ENCODE results near the gene ADIRF. TPM values are rescaled to one million over a fixed set of nuclear protein-coding genes. Genes with fewer than 3 reads are reported as not detected.
A peak's percentile ranks its signal among the peaks of the same experiment; 100 is the strongest.
"Not testable (repeated sequence)": the region's sequence is repeated elsewhere in the genome, so short reads cannot be mapped to it uniquely, and the experiment has no call there.

The ADIRF gene
- total RNA-seq, 1 donor from 2014 or later = 41.1 TPM

DNA sequence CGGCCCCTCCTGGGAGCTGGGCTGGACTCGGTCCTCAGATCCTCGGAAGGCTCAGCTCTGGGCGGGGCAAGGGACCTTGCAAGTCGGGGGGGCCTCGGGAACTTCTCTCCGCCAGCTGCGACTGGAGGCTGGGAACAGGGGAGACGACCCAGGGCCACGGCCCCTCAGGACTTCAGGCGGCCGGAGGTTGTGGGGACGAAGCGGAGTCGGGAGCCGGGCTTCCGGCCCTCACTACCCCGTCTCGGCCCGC is 2.6 kb downstream of the ADIRF start:
- no peaks in the 10 kb centered on the region for H3K27me3 ChIP-seq (ENCODE audit: low read depth)
- peak overlapping the region; percentile 97 for H3K27ac ChIP-seq (replicated peaks)
- H3K9me3 ChIP-seq (replicated peaks) = no peaks in the 10 kb centered on the region
- peaks cover 62% of the 10 kb centered on the region for H3K4me1 ChIP-seq
- H3K36me3 ChIP-seq = no peaks in the 10 kb centered on the region
- intact Hi-C loops (cut with micrococcal nuclease) = no loop called here
- DNase-seq = no peak
- TF ChIP-seq, protein P1, sequence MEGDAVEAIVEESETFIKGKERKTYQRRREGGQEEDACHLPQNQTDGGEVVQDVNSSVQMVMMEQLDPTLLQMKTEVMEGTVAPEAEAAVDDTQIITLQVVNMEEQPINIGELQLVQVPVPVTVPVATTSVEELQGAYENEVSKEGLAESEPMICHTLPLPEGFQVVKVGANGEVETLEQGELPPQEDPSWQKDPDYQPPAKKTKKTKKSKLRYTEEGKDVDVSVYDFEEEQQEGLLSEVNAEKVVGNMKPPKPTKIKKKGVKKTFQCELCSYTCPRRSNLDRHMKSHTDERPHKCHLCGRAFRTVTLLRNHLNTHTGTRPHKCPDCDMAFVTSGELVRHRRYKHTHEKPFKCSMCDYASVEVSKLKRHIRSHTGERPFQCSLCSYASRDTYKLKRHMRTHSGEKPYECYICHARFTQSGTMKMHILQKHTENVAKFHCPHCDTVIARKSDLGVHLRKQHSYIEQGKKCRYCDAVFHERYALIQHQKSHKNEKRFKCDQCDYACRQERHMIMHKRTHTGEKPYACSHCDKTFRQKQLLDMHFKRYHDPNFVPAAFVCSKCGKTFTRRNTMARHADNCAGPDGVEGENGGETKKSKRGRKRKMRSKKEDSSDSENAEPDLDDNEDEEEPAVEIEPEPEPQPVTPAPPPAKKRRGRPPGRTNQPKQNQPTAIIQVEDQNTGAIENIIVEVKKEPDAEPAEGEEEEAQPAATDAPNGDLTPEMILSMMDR (IDR thresholded peaks at IDR 0.05; ENCODE audit: borderline replicate concordance) = no peak
- peak overlapping the region; percentile 75 for H3K4me3 ChIP-seq

DNA sequence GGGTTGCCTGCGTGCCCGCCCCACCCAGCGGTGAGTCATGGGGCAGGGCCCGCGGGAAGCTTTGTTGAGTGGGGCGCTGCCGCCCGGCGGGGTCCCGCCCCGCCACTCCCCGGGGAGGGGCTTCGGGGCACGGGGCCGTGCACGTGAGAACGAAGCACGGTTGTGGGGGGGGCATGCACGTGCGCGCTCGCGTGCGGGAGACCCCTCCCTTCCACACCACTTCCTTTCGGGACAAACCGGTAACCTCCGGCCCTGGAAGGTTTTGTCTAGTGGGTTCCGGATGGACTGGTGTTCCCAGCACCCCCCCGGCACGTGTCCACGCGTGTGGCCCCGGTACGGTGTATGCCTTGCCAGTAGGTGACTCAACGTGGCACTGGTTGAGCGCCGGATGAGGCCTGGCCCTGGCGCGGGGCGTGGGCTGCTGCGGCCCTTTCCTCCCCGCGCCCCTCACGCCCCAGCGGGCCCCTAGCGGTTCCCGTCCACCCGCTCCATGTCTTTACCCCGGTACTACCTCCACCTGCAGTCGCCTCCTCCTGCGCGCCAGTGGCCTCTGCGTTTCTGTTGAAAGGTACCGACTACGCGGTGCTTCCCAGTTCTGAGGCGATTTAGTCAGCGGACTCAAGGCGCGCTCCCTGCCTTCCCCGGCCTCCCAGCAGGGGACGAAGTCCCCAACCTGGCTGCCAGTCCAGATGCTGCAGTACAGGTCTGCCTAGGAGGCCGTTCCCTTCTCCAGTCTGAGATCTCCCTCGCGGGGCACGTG is 3.1 kb downstream of the ADIRF start:
- intact Hi-C loops (cut with micrococcal nuclease) = no loop called here
- peak; percentile 87 for DNase-seq
- peak overlapping the region; percentile 75 for H3K4me3 ChIP-seq
- H3K27me3 ChIP-seq (ENCODE audit: low read depth) = no peaks in the 10 kb centered on the region
- TF ChIP-seq, protein P1 (IDR thresholded peaks at IDR 0.05; ENCODE audit: borderline replicate concordance) = peak; percentile 17
- H3K4me1 ChIP-seq = peaks cover 57% of the 10 kb centered on the region
- peak overlapping the region; percentile 97 for H3K27ac ChIP-seq (replicated peaks)
- no peaks in the 10 kb centered on the region for H3K9me3 ChIP-seq (replicated peaks)
- no peaks in the 10 kb centered on the region for H3K36me3 ChIP-seq

DNA sequence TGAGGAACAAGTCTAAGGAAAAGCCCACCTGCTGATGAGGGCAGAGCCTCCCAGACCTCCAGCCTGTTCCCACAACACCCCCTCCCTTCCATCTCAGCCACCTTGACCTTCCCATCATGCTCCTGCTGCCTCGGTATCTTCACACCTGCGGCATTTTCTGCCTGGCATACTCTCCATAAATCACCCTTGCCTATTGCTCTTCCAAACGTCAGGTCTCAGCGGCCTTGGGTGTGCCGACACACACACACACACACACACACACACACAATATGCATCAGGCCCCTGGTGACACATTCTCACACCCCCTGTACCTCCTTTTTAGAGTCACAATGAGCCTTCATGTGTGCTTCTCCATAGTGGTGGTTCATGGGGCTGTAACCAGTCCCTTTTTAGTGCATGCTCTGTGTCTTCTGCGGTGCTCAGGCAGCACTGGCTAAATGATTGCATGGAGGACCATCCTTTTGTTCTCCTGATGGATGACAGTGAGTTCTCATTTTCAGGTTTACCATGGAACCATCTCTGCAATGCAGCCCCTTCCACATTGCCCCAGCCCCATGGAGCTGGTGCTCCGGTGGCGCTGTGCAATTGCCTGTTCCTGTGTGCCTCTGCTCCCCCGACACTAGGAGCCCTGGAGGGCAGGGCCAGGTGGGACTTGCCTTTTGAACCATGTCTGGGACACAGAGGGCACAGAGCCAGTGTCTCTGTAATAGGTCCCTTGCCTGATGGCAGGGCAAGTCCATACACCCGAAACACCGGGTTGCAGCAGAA is 4.5 kb downstream of the ADIRF start:
- intact Hi-C loops (cut with micrococcal nuclease) = no loop called here

DNA sequence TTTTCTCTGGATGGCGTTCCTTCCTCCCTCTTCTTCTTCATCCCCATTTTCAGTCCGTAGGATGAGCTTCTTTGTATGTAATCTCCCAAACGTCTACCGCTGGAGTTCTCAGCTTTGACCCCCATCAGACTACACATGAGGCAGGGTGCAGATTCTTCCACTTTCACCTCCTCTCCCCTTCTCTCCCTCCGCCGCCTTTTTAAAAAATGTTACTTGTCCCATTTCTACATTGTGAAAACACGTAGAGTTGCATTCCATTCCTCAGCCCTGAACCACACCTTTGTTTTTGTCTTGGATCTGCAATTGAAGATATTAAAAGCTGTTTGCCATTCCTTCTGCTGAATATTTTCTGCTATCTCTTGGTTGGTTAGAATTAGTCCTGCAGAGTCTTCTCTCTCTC is 6.2 kb downstream of the ADIRF start:
- H3K27ac ChIP-seq (replicated peaks) = no peak overlapping the region
- no peaks in the 10 kb centered on the region for H3K36me3 ChIP-seq
- H3K4me1 ChIP-seq = peaks cover 40% of the 10 kb centered on the region
- intact Hi-C loops (cut with micrococcal nuclease) = no loop called here
- no peak for DNase-seq
- no peak overlapping the region for H3K4me3 ChIP-seq
- no peaks in the 10 kb centered on the region for H3K27me3 ChIP-seq (ENCODE audit: low read depth)
- TF ChIP-seq, protein P1 (IDR thresholded peaks at IDR 0.05; ENCODE audit: borderline replicate concordance) = no peak
- no peaks in the 10 kb centered on the region for H3K9me3 ChIP-seq (replicated peaks)

More for the DNA sequence above, 4.5 kb downstream of the ADIRF start:
- peak overlapping the region; percentile 97 for H3K27ac ChIP-seq (replicated peaks)
- no peaks in the 10 kb centered on the region for H3K9me3 ChIP-seq (replicated peaks)
- peaks cover 48% of the 10 kb centered on the region for H3K4me1 ChIP-seq
- TF ChIP-seq, protein P1 (IDR thresholded peaks at IDR 0.05; ENCODE audit: borderline replicate concordance) = no peak
- H3K36me3 ChIP-seq = no peaks in the 10 kb centered on the region
- no peak overlapping the region for H3K4me3 ChIP-seq
- no peaks in the 10 kb centered on the region for H3K27me3 ChIP-seq (ENCODE audit: low read depth)
- DNase-seq = no peak

DNA sequence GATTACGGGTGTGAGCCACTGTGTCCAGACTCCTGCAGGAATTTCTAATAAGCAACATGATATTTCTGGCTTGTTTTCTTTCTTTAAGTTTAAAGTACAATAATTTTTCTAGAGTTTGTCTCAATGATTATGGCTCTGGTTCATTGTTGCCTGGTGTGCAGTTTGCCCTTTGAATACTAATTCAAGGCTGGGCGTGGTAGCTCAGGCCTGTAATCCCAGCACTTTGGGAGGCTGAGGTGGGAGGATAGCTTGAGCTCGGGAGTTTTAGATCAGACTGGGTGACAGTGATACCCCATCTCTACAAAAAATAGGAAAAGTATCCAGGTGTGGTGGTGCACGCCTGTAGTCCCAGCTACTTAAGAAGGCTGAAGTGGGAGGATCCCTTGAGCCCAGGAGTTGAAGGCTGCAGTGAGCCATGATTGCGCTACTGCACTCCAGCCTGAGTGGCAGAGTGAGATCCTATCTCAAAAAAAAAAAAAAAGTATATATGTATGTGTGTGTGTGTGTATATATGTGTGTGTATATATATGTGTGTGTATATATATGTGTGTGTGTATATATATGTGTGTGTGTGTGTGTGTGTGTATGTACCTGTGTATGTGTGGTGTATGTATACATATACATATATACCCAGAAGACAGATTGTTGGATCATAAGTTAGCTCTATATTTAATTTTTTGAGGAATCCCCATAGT is 8.2 kb downstream of the ADIRF start:
- DNase-seq = no peak
- Histone ChIP-seq H3K27ac (replicated peaks) (no peak overlapping the region), H3K4me3 (no peak overlapping the region), H3K27me3 (ENCODE audit: low read depth) (no peaks in the 10 kb centered on the region), H3K36me3 (no peaks in the 10 kb centered on the region), H3K9me3 (replicated peaks) (no peaks in the 10 kb centered on the region), H3K4me1 (peaks cover 41% of the 10 kb centered on the region)
- TF ChIP-seq, protein P1 (IDR thresholded peaks at IDR 0.05; ENCODE audit: borderline replicate concordance) = no peak
- intact Hi-C loops (cut with micrococcal nuclease) = no loop called here

DNA sequence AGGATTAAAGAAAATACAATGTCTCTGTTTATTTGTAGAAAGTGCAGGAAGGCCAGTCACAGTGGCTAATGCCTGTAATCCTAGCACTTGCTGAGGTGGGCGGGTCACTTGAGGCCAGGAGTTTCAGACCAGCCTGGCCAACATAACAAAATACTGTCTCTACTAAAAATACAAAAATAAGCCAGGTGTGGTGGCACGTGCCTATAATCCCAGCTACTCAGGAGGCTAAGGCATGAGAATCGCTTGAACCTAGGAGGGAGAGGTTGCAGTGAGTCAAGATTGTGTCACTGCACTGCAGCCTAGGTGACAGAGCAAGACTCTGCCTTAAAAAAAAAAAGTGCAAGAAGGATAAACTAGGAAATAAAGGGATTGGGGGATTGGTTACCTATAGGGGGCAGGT is 10.2 kb downstream of the ADIRF start:
- H3K9me3 ChIP-seq (replicated peaks); H3K36me3 ChIP-seq; DNase-seq; H3K4me3 ChIP-seq; H3K27me3 ChIP-seq (ENCODE audit: low read depth); intact Hi-C loops (cut with micrococcal nuclease): not testable (repeated sequence)
- Histone ChIP-seq H3K4me1 (peaks cover 33% of the 10 kb centered on the region), H3K27ac (replicated peaks) (peak overlapping the region; percentile 72)

Data from left ventricle myocardium inferior (tissue), 1 donor.